ENCODE data around the gene BICC1. TPM values are rescaled to one million over a fixed set of nuclear protein-coding genes. Genes with fewer than 3 reads are reported as not detected.

BICC1 gene
- total and polyA plus RNA-seq, 8 donors, result 19.0 to 37.4 (median 23.0) TPM

- no peak for DNase-seq
- Histone ChIP-seq H3K27ac (no peak overlapping the region), H3K27me3 (no peaks in the 10 kb centered on the region), H3K9me3 (no peaks in the 10 kb centered on the region), H3K4me1 (no peaks in the 10 kb centered on the region), H3K36me3 (no peaks in the 10 kb centered on the region), H3K4me3 (no peak overlapping the region)
- no peak for TF ChIP-seq CTCF (IDR thresholded peaks at IDR 0.05)
- intact Hi-C loops (cut with DNase I), result no loop called here
- ATAC-seq, result no peak
- FAIRE-seq, result no peak
- WGBS, 2 donors, result 89 to 96% methylated on average over 2 of the region's 2 CpGs
These were observed 346.9 kb downstream of the BICC1 start for GRCh38 chr10:58859526-58859925.

- no peak for TF ChIP-seq CTCF (IDR thresholded peaks at IDR 0.05)
- Histone ChIP-seq H3K36me3 (no peaks in the 10 kb centered on the region), H3K9me3 (no peaks in the 10 kb centered on the region), H3K4me3 (no peak overlapping the region), H3K27me3 (no peaks in the 10 kb centered on the region), H3K27ac (no peak overlapping the region), H3K4me1 (no peaks in the 10 kb centered on the region)
- ATAC-seq (no peak), FAIRE-seq (no peak), DNase-seq (no peak)
- intact Hi-C loops (cut with DNase I), result no loop called here
These were observed 355.0 kb downstream of the BICC1 start for GRCh38 chr10:58867683-58868082.

- H3K9me3 ChIP-seq, result no peaks in the 10 kb centered on the region
- H3K36me3 ChIP-seq, result no peaks in the 10 kb centered on the region
- ATAC-seq (no peak), DNase-seq (no peak), FAIRE-seq (no peak)
- H3K4me1 ChIP-seq, result no peaks in the 10 kb centered on the region
- intact Hi-C loops (cut with DNase I), result no loop called here
- 68 to 69% methylated on average over 8 of the region's 8 CpGs for WGBS, 2 donors
- no peak overlapping the region for H3K4me3 ChIP-seq
- H3K27me3 ChIP-seq, result no peaks in the 10 kb centered on the region
- H3K27ac ChIP-seq, result no peak overlapping the region
- no peak for TF ChIP-seq CTCF (IDR thresholded peaks at IDR 0.05)
These were observed 356.2 kb downstream of the BICC1 start for GRCh38 chr10:58868736-58869435.

- no peak for ATAC-seq
- intact Hi-C loops (cut with DNase I), result no loop called here
- Histone ChIP-seq H3K27me3 (no peaks in the 10 kb centered on the region), H3K4me3 (no peak overlapping the region), H3K27ac (no peak overlapping the region), H3K36me3 (no peaks in the 10 kb centered on the region), H3K4me1 (no peaks in the 10 kb centered on the region), H3K9me3 (no peaks in the 10 kb centered on the region)
- TF ChIP-seq CTCF (IDR thresholded peaks at IDR 0.05), result no peak
- 67 to 74% methylated on average over 4 of the region's 4 CpGs for WGBS, 2 donors
- no peak for DNase-seq
- no peak for FAIRE-seq
These were observed 357.4 kb downstream of the BICC1 start for GRCh38 chr10:58870070-58870469.

- no peak for TF ChIP-seq CTCF (IDR thresholded peaks at IDR 0.05)
- DNase-seq (no peak), FAIRE-seq (no peak), ATAC-seq (no peak)
- no peaks in the 10 kb centered on the region for H3K36me3 ChIP-seq
- H3K27ac ChIP-seq, result no peak overlapping the region
- 19 to 25% methylated on average over 2 of the region's 2 CpGs for WGBS, 2 donors
- H3K4me1 ChIP-seq, result no peaks in the 10 kb centered on the region
- intact Hi-C loops (cut with DNase I), result no loop called here
- H3K4me3 ChIP-seq, result no peak overlapping the region
- no peaks in the 10 kb centered on the region for H3K9me3 ChIP-seq
- H3K27me3 ChIP-seq, result no peaks in the 10 kb centered on the region
These were observed 360.5 kb downstream of the BICC1 start for GRCh38 chr10:58873161-58873560.

Other genes with a start within 250 kb of the BICC1 start
- gene IPMK, start 245.0 kb upstream of the BICC1 start, total RNA-seq, result 1 to 10 TPM; 2.2 to 4.6 (median 3.0) TPM
- 1 to 10 TPM; 1.1 to 2.2 TPM for gene IPMK, start 245.0 kb upstream of the BICC1 start, polyA plus RNA-seq
- gene CISD1, start 243.7 kb upstream of the BICC1 start, total RNA-seq, result 10 to 100 TPM in 5 of 6 donors, 1 to 10 TPM in 1; 6.1 to 15.3 (median 11.1) TPM
- 10 to 100 TPM in 1 of 2 donors, 1 to 10 TPM in 1; 3.2 to 18.1 TPM for gene CISD1, start 243.7 kb upstream of the BICC1 start, polyA plus RNA-seq
- 1 to 10 TPM; 2.5 to 8.9 (median 2.9) TPM for gene UBE2D1, start 177.9 kb upstream of the BICC1 start, total RNA-seq
- gene UBE2D1, start 177.9 kb upstream of the BICC1 start, polyA plus RNA-seq, result 1 to 10 TPM; 2.9 to 6.2 TPM
- 10 to 100 TPM in 5 of 6 donors, 1 to 10 TPM in 1; 8.7 to 17.1 (median 13.5) TPM for gene TFAM, start 127.5 kb upstream of the BICC1 start, total RNA-seq
- gene TFAM, start 127.5 kb upstream of the BICC1 start, polyA plus RNA-seq, result 1 to 10 TPM; 2.1 to 5.8 TPM